Body of pancreas (tissue), 4 donors: ENCODE results near the gene ERC1.

Source experiments
- POLR2A ChIP-seq, 3 donors: fragments of 450-650 bp; IDR thresholded peaks; one replicate each; pipeline ENCODE4 v1.6.1; 2016; ENCODE audit warnings: antibody characterized with exemption in 3 of 3, mild to moderate bottlenecking in 2 of 3
- TF ChIP-seq, protein P1 (sequence below), 7 experiments: fragments of 450-650 bp in 4 of 7; fragments of 200-600 bp in 3 of 7; sonication (generic) in 3 of 7; IDR thresholded peaks; one replicate each; pipeline ENCODE4 v1.5.1; 2016 to 2019; ENCODE audit warnings: antibody characterized with exemption in 7 of 7

GRCh38 chr12:1533602-1534304, 542.7 kb downstream of the ERC1 start:
- TF ChIP-seq, protein P1, sequence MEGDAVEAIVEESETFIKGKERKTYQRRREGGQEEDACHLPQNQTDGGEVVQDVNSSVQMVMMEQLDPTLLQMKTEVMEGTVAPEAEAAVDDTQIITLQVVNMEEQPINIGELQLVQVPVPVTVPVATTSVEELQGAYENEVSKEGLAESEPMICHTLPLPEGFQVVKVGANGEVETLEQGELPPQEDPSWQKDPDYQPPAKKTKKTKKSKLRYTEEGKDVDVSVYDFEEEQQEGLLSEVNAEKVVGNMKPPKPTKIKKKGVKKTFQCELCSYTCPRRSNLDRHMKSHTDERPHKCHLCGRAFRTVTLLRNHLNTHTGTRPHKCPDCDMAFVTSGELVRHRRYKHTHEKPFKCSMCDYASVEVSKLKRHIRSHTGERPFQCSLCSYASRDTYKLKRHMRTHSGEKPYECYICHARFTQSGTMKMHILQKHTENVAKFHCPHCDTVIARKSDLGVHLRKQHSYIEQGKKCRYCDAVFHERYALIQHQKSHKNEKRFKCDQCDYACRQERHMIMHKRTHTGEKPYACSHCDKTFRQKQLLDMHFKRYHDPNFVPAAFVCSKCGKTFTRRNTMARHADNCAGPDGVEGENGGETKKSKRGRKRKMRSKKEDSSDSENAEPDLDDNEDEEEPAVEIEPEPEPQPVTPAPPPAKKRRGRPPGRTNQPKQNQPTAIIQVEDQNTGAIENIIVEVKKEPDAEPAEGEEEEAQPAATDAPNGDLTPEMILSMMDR (IDR thresholded peaks at IDR 0.05), result no peak
- no peak for TF ChIP-seq POLR2A (IDR thresholded peaks at IDR 0.05)
